SK-N-SH (cell line): Measurements from ENCODE around the gene MANBA. TPM values are rescaled to one million over a fixed set of nuclear protein-coding genes. Genes with fewer than 3 reads are reported as not detected.

Experiments
- CTCF ChIA-PET: fragments of 300-600, 350-600 bp; formaldehyde crosslinking; extraction: SDS; loops from one replicate; lab custom pipeline; 2021; lab: Yijun Ruan, JAX
- POLR2A ChIA-PET: fragments of 350-600 bp; sonication (Branson Sonifier 250); formaldehyde crosslinking; extraction: SDS; loops from one replicate; lab custom pipeline; 2020; ENCODE audit warnings: antibody characterized with exemption, inconsistent platforms; lab: Yijun Ruan, JAX
- DNase-seq: peaks from one replicate; pipeline ENCODE4 v3.0.0; 2012
- H2AFZ ChIP-seq: fragments of 200-600 bp; sonication (generic); 2 replicates; pipeline ENCODE4 v1.8.1; 2016; ENCODE audit warnings: antibody characterized with exemption, mild to moderate bottlenecking, low read depth
- H3F3A ChIP-seq: fragments of 200-600 bp; sonication (generic); replicated peaks from 2 replicates; pipeline ENCODE3; 2016; ENCODE audit warnings: antibody characterized with exemption, mild to moderate bottlenecking; ENCODE audit not compliant: insufficient read depth
- H3K27ac ChIP-seq, 2 experiments: fragments of 200-500 bp in 1 of 2; fragments of 200-600 bp in 1 of 2; sonication (Bioruptor generic) in 1 of 2; sonication (generic), shearing (Covaris generic) in 1 of 2; 2 replicates each; pipeline versions ENCODE4 v1.5.1 to v1.6.1; 2014 to 2016; ENCODE audit warnings: low read depth in 2 of 2, inconsistent platforms in 1 of 2, low read length in 1 of 2, mild to moderate bottlenecking in 1 of 2, mixed read lengths in 1 of 2
- H3K27me3 ChIP-seq: fragments of 200-600 bp; sonication (generic), shearing (Covaris generic); 2 replicates; pipeline ENCODE4 v1.6.1; 2016; ENCODE audit warnings: mixed run types; ENCODE audit not compliant: insufficient read depth
- H3K36me3 ChIP-seq, 2 experiments: fragments of 200-500 bp in 1 of 2; fragments of 200-600 bp in 1 of 2; sonication (Bioruptor generic) in 1 of 2; sonication (generic) in 1 of 2; replicated peaks in 1 of 2; 2 replicates each; pipeline versions ENCODE3 to v1.5.1; 2014 to 2016; ENCODE audit warnings: low read length in 1 of 2, mild to moderate bottlenecking in 1 of 2; ENCODE audit not compliant: insufficient read depth in 2 of 2, control insufficient read depth in 1 of 2
- H3K4me1 ChIP-seq, 2 experiments: fragments of 200-500 bp in 1 of 2; fragments of 200-600 bp in 1 of 2; sonication (Bioruptor generic) in 1 of 2; sonication (generic), shearing (Covaris generic) in 1 of 2; 2 replicates each; pipeline versions ENCODE4 v1.5.1 to v1.6.1; 2014 to 2016; ENCODE audit warnings: low read depth in 1 of 2, low read length in 1 of 2, mixed run types in 1 of 2; ENCODE audit not compliant: insufficient read depth in 2 of 2, control insufficient read depth in 1 of 2
- H3K4me2 ChIP-seq: fragments of 200-600 bp; sonication (generic), shearing (Covaris generic); 2 replicates; pipeline ENCODE4 v1.6.1; 2017; ENCODE audit warnings: mixed run types
- H3K4me3 ChIP-seq, 2 experiments: fragments of 200-500 bp in 1 of 2; fragments of 200-600 bp in 1 of 2; sonication (Bioruptor generic) in 1 of 2; sonication (generic), shearing (Covaris generic) in 1 of 2; 2 replicates each; pipeline versions ENCODE4 v1.5.1 to v1.8.1; 2014 to 2016; ENCODE audit warnings: low read depth in 2 of 2, inconsistent platforms in 1 of 2, low read length in 1 of 2, mild to moderate bottlenecking in 1 of 2, mixed read lengths in 1 of 2, moderate library complexity in 1 of 2
- H3K79me2 ChIP-seq: fragments of 200-600 bp; sonication (generic); 2 replicates; pipeline ENCODE4 v1.8.1; 2017; ENCODE audit warnings: mild to moderate bottlenecking; ENCODE audit not compliant: insufficient read depth
- H3K9ac ChIP-seq: fragments of 200-600 bp; sonication (generic); 2 replicates; pipeline ENCODE4 v1.6.1; 2017; ENCODE audit warnings: mixed run types
- H3K9me2 ChIP-seq: fragments of 200-600 bp; sonication (generic); 2 replicates; pipeline ENCODE4 v1.6.1; 2017; ENCODE audit warnings: mixed run types
- H3K9me3 ChIP-seq: fragments of 200-600 bp; sonication (generic); 2 replicates; pipeline ENCODE4 v1.6.1; 2017; ENCODE audit warnings: mixed run types, mild to moderate bottlenecking, moderate library complexity
- H4K20me1 ChIP-seq: fragments of 200-600 bp; sonication (generic); 2 replicates; pipeline ENCODE4 v1.6.1; 2017; ENCODE audit warnings: mild to moderate bottlenecking, mixed run types; ENCODE audit not compliant: insufficient read depth
- CHD2 ChIP-seq: fragments of 150-350 bp; IDR thresholded peaks from 2 replicates; pipeline ENCODE4 v1.6.1; 2018; ENCODE audit warnings: low read length; ENCODE audit not compliant: partially characterized antibody
- CTCF ChIP-seq: fragments of 200-600 bp; sonication (generic); IDR thresholded peaks from 2 replicates; pipeline ENCODE4 v1.6.1; 2017; ENCODE audit warnings: antibody characterized with exemption, mild to moderate bottlenecking, moderate library complexity
- ELF1 ChIP-seq: IDR thresholded peaks from 2 replicates; pipeline ENCODE4 v1.4.0; 2012
- FOXJ3 ChIP-seq: sonication (generic); formaldehyde crosslinking; IDR thresholded peaks from 2 replicates; pipeline ENCODE4 v1.5.1; 2020; ENCODE audit warnings: mild to moderate bottlenecking, missing genetic modification reagents
- FOXM1 ChIP-seq: IDR thresholded peaks from 2 replicates; pipeline ENCODE4 v1.4.0; 2012; ENCODE audit warnings: low read depth, mild to moderate bottlenecking
- JUND ChIP-seq: IDR thresholded peaks from 2 replicates; pipeline ENCODE4 v1.4.0; 2012
- MAX ChIP-seq: IDR thresholded peaks from 2 replicates; pipeline ENCODE4 v1.4.0; 2012; ENCODE audit warnings: low read depth
- MXI1 ChIP-seq: IDR thresholded peaks from 2 replicates; pipeline ENCODE4 v1.6.1; 2012; ENCODE audit warnings: mild to moderate bottlenecking, low read depth, low read length, improper control_type of control experiment
- NRF1 ChIP-seq: IDR thresholded peaks from 2 replicates; pipeline ENCODE4 v1.6.1; 2012; ENCODE audit warnings: low read depth, mild to moderate bottlenecking, low read length
- RAD21 ChIP-seq: IDR thresholded peaks from 2 replicates; pipeline ENCODE4 v1.6.1; 2012; ENCODE audit warnings: mild to moderate bottlenecking, low read length
- RFX5 ChIP-seq: IDR thresholded peaks from 2 replicates; pipeline ENCODE4 v1.6.1; 2012; ENCODE audit warnings: mild to moderate bottlenecking, improper control_type of control experiment, low read length
- SIN3A ChIP-seq: IDR thresholded peaks from 2 replicates; pipeline ENCODE4 v1.6.1; 2012; ENCODE audit warnings: low read depth, mild to moderate bottlenecking, low read length, moderate library complexity, borderline replicate concordance
- TCF12 ChIP-seq: IDR thresholded peaks from 2 replicates; pipeline ENCODE4 v1.4.0; 2012
- YY1 ChIP-seq: IDR thresholded peaks from 2 replicates; pipeline ENCODE4 v1.4.0; 2012; ENCODE audit warnings: low read depth, mild to moderate bottlenecking
- ZBTB33 ChIP-seq: IDR thresholded peaks from 2 replicates; pipeline ENCODE4 v1.4.0; 2012; ENCODE audit warnings: low read depth, borderline replicate concordance
- WGBS: methylation state at CpG from one replicate; pipeline ENCODE4 v1.1.6; 2017; ENCODE audit warnings: low lambda C conversion rate; 5-methylcytosine and 5-hydroxymethylcytosine counted together
- polyA plus RNA-seq, 3 experiments: library from polyadenylated mRNA; depleted of rRNA; stranded (reverse); fragments of >200 nt; gene quantifications; 2 replicates each; pipeline ENCODE4 v1.2.3, GENCODE V29; 2012
- TF ChIP-seq, protein P1 (sequence below): fragments of 150-350 bp; IDR thresholded peaks from 2 replicates; pipeline ENCODE4 v1.6.1; 2016; ENCODE audit warnings: mild to moderate bottlenecking, low read depth, low read length

The MANBA gene
- polyA plus RNA-seq, 1 of the 3 experiments (the other 2 are of a cell fraction): 13.4 TPM

GRCh38 chr4:102638621-102639020 is 122.1 kb downstream of the MANBA start:
- Histone ChIP-seq H3K79me2 (no peaks in the 10 kb centered on the region), H4K20me1 (no peaks in the 10 kb centered on the region), H3K9me3 (no peaks in the 10 kb centered on the region), H3K27ac (no peak overlapping the region), H2AFZ (no peak overlapping the region), H3K4me1 (peaks cover 0 to 5% of the 10 kb centered on the region in 2 experiments; a peak in 1 of 4 replicates), H3K36me3 (peaks cover 0 to 18% of the 10 kb centered on the region in 2 experiments), H3K9me2 (no peaks in the 10 kb centered on the region), H3K27me3 (no peaks in the 10 kb centered on the region), H3K4me2 (no peak overlapping the region), H3K4me3 (no peak overlapping the region), H3K9ac (no peak overlapping the region), H3F3A (peaks cover 4% of the 10 kb centered on the region)
- TF ChIP-seq FOXJ3 (CRISPR knock-in tag): no peak
- ChIA-PET CTCF (no interaction called here), POLR2A (no interaction called here)
- DNase-seq: no peak
- WGBS: 67% methylated on average over 1 of the region's 1 CpG

GRCh38 chr4:102637391-102637790 is 123.4 kb downstream of the MANBA start:
- TF ChIP-seq RFX5: no peak
- no peaks in the 10 kb centered on the region for H3K9me3 ChIP-seq
- H3K27ac ChIP-seq: no peak overlapping the region
- no peak overlapping the region for H3K4me3 ChIP-seq
- no peak overlapping the region for H2AFZ ChIP-seq
- H3K36me3 ChIP-seq: peaks cover 0 to 20% of the 10 kb centered on the region in 2 experiments
- DNase-seq: no peak
- no peaks in the 10 kb centered on the region for H3F3A ChIP-seq
- no peaks in the 10 kb centered on the region for H3K79me2 ChIP-seq
- ChIA-PET POLR2A (no interaction called here), CTCF (interaction anchor here (1.5 kb wide), 1 partner anchor 206 kb away, joined by 4 read pairs; no protein-coding TSS in a partner anchor)
- no peak overlapping the region for H3K4me2 ChIP-seq
- no peaks in the 10 kb centered on the region for H3K9me2 ChIP-seq
- H3K4me1 ChIP-seq: peaks cover 0 to 5% of the 10 kb centered on the region in 2 experiments; a peak in 1 of 4 replicates
- 84% methylated on average over 3 of the region's 3 CpGs for WGBS
- H3K27me3 ChIP-seq: no peaks in the 10 kb centered on the region
- no peaks in the 10 kb centered on the region for H4K20me1 ChIP-seq
- H3K9ac ChIP-seq: no peak overlapping the region

- H3K4me3 ChIP-seq: no peak overlapping the region
- no peaks in the 10 kb centered on the region for H4K20me1 ChIP-seq
- no peaks in the 10 kb centered on the region for H3K9me2 ChIP-seq
- no peak overlapping the region for H3K9ac ChIP-seq
- no peaks in the 10 kb centered on the region for H3K9me3 ChIP-seq
- H3F3A ChIP-seq: peaks cover 4% of the 10 kb centered on the region
- POLR2A ChIA-PET: no interaction called here
- DNase-seq: no peak
- no peaks in the 10 kb centered on the region for H3K27me3 ChIP-seq
- TF ChIP-seq, protein P1, sequence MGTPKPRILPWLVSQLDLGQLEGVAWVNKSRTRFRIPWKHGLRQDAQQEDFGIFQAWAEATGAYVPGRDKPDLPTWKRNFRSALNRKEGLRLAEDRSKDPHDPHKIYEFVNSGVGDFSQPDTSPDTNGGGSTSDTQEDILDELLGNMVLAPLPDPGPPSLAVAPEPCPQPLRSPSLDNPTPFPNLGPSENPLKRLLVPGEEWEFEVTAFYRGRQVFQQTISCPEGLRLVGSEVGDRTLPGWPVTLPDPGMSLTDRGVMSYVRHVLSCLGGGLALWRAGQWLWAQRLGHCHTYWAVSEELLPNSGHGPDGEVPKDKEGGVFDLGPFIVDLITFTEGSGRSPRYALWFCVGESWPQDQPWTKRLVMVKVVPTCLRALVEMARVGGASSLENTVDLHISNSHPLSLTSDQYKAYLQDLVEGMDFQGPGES: no peak
- TF ChIP-seq YY1 (no peak), SIN3A (no peak), FOXM1 (no peak), CHD2 (no peak), NRF1 (no peak), ELF1 (no peak), CTCF (no peak), RAD21 (no peak), RFX5 (no peak), MAX (no peak), ZBTB33 (no peak), MXI1 (no peak), TCF12 (no peak), JUND (no peak), FOXJ3 (CRISPR knock-in tag) (no peak)
- WGBS: 84% methylated on average over 4 of the region's 6 CpGs
- H3K4me1 ChIP-seq: 0 out of 4 replicates have a peak, but pooled peaks cover 0 to 3% of the 10 kb centered on the region in 2 experiments
- H3K27ac ChIP-seq: no peak overlapping the region
- CTCF ChIA-PET: interaction anchor here (1.0 to 1.4 kb wide), 2 partner anchors 10 to 61 kb away, joined by 3 to 5 read pairs; no protein-coding TSS in a partner anchor
- H3K36me3 ChIP-seq: peaks cover 8 to 23% of the 10 kb centered on the region in 2 experiments
- no peak overlapping the region for H3K4me2 ChIP-seq
- H2AFZ ChIP-seq: no peak overlapping the region
- no peaks in the 10 kb centered on the region for H3K79me2 ChIP-seq
Measured at GRCh38 chr4:102633100-102633499, 127.7 kb downstream of the MANBA start.
